GM18499 (cell line): ENCODE data around the gene SLC25A6.
"Not testable (repeated sequence)": the region's sequence is repeated elsewhere in the genome, so short reads cannot be mapped to it uniquely, and the experiment has no call there.

ENCODE experiments used
- ATAC-seq: cut with Tn5 transposase; IDR thresholded peaks from one replicate; pipeline ENCODE4 v1.9.1; 2021; ENCODE audit warnings: moderate number of reproducible peaks; ENCODE audit not compliant: insufficient read depth, unreplicated experiment

Gene SLC25A6

DNA sequence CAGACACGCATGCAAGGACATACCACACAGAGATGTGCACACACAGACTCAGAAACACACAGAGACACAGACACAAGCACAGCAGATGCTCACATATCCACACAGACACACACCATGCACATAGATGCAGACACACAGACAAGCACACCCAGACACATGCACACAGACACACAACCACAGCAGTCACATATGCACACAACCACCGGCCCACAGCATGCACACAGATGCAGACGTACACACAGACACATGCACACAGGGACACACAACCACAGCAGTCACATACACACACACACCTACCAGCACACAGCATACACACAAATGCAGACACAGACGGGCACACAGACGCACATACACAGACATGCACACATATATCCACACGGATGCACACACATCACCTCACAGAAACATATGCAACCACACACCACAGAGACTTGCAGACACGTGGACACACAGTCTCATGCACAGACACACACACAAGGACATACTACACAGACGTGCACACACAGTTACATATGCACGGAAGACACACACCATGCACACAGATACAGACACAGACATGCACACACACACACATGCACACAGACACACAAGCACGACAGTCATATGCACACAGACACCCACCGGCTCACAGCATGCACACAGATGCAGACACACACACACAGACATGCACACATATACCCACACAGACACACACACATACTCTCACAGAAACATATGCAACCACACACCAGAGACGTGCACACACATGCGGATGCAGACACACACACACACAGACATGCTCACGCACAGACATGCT, 25.2 kb upstream of the SLC25A6 start:
- ATAC-seq, result no peak

DNA sequence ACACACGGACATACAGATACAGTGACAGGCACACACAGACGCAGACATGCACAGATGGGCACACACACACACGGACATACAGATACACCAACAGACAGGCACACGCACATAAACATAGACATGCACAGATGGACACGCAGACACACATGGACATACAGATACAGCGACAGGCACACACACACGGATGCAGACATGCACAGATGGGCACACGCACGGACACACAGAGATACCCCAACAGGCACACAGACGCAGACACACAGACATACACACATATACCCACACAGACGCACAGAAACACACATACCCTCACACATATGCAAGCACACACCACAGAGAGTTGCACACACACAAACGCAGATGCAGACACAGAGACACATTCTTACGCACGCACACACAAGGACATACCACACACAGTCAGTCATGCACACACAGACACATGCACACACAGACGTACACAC, 24.4 kb upstream of the SLC25A6 start:
- ATAC-seq, result no peak

DNA sequence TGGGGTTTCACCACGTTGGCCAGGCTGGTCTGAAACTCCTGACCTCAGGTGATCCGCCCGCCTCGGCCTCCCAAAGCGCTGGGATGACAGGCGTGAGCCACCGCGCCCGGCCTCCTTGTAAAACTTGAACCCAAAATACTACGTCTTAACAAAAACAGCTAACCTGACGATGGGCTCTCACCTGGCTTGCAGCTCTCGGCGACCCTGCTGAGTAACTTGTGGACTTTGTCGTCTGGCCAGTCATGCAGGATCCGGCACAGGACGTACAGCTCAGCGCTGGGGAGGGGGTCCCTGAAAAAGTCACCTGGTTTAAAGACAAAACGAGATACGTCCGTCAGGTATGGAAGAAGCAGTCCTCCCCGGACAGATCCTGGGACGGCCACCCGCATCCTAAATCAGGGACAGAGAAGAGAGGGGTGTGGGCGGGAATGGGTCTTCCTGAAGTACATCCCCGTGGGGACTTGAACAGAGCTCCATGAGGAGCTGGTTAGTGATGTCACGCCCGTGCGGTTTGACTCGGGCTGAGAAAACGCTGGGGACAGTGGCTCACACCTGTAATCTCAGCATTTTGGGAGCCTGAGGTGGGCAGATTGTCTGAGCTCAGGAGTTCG, 20.7 kb upstream of the SLC25A6 start:
- ATAC-seq, result no peak

DNA sequence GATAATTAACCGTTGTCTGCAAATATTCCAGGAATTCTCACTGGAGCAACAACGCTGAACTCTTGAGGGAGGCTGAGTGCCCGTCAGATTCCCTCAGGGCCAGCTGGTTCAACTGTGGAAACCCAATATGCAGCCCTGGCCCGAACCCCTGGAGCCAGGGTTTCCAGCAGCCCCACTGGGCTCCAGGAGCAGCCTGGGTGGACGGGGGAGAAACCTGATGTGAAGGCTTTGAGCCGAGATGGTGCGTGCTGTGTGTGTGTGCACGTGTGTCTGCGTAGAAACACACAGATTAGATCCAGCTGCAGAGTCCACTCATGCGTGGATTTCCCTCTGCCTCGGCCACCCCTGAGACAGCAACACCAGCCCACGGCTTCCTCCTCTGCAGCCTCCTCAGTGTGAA, 19.4 kb upstream of the SLC25A6 start:
- ATAC-seq, result no peak

DNA sequence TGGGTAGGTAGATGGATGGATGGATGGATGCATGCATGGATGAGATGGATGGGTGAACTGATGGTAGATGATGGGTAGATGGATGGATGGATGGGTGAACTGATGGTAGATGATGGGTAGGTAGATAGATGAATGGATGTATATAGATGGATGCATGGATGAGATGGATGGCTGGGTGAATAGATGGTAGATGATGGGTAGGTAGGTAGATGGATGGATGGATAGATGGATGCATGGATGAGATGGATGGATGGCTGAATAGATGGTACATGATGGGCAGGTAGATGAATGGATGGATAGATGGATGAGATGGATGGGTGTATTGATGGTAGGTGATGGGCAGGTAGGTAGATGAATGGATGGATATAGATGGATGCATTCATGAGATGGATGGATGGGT, 15.1 kb upstream of the SLC25A6 start:
- ATAC-seq, result no peak

DNA sequence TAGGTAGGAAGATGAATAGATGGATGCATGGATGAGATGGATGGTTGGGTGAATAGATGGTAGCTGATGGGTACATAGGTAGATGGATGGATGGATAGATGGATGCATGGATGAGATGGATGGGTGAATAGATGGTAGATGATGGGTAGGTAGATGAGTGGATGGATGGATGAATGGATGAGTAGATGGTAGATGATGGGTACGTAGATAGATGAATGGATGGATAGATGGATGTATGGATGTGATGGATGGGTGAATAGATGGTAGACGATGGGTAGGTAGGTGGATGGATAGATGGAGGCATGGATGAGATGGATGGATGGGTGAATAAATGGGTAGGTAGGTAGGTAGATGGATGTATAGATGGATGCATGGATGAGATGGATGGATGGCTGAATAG, 13.9 kb upstream of the SLC25A6 start:
- ATAC-seq, result not testable (repeated sequence)

DNA sequence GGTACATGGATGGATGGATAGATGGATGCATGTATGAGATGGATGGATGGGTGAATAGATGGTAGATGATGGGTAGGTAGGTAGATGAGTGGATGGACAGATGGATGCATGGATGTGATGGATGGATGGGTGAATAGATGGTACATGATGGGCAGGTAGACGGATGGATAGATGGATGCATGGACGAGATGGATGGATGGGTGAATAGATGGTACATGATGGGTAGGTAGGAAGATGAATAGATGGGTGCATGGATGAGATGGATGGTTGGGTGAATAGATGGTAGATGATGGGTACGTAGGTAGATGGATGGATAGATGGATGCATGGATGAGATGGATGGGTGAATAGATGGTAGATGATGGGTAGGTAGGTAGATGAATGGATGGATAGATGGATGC, 12.0 kb upstream of the SLC25A6 start:
- not testable (repeated sequence) for ATAC-seq

DNA sequence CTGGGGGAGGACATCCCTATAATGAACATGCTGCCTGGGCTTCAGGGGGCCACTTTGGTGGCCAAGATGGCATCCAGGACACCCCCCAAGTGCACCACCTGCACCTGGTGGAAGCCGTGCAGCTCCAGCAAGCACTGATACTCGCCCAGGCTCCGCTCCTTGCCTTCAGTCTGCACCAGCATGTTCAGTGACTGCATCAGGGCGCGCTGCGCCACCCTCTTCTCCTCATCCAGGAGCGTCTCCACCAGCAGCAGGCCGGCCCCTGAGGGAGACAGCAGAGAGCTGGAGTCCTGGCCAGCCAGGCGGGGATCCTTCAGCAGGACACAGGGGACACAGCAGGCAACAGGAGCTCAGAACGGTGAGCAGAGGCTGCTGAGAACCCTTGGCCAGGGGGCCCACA, 11.3 kb upstream of the SLC25A6 start:
- ATAC-seq, result no peak

DNA sequence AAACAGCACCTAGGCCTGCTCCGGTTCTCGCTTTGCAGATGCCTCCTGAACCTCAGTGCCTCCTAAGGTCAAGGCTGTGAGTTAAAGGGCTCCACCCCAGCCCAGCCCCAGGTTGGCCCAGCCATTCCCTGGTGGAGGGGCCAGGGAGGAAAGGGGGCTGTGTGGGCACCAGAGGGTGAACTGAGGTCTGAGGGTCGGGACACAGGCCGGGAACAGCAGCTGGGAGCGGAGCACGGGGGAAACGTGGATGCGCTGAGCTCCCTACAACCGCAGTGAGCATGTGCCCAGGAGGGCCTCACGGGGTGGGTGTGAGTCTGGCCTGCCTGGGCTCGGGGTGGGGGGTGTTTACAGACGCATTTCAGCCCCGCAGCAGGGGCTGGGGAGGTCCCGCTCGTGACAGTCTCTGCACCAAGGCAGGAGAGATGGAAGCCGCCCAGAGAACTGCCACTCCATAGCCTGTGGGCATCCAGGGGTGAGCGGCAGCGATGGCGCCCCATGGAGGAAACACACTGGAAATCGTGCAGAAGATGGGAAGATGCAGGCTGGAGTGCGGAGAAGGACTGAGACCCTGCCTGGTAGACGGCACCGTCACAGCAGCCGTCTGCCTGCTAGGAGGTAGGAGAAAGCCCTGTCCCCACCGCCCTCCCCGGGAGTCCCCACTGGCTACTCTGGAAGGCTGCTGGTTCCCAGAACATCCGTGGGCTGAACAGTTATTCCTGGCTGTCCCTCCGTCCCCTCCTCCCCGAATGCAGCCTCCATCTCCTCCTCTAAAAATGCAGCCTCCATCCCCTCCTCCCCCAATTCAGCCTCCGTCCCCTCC, 9.9 kb upstream of the SLC25A6 start:
- ATAC-seq, result no peak

DNA sequence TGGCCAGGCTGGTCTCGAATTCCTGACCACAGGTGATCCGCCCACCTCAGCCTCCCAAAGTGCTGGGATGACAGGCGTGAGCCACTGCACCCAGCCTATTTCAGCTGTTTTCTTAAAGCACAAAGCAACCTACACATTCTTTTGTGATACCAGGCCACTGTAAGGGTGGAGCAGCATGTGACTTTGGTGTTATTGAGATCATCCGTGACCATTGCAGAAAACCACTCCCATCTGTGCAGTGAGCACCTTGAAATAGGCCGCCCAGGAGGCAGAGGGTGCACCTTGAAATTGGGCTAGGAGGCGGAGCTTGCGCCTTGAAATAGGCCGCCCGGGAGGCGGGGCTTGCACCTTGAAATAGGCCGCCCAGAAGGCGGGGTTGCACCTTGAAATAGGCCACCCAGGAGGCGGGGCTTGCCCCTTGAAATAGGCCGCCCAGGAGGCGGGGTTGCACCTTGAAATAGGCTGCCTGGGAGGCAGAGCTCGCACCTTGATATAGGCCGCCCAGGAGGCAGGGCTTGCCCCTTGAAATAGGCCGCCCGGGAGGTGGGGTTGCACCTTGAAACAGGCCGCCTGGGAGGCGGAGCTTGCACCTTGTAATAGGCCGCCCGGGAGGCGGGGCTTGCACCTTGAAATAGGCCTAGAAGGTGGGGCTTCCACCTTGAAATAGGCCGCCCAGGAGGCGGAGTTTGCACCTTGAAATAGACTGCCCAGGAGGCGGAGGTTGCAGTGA, 9.0 kb upstream of the SLC25A6 start:
- no peak for ATAC-seq

DNA sequence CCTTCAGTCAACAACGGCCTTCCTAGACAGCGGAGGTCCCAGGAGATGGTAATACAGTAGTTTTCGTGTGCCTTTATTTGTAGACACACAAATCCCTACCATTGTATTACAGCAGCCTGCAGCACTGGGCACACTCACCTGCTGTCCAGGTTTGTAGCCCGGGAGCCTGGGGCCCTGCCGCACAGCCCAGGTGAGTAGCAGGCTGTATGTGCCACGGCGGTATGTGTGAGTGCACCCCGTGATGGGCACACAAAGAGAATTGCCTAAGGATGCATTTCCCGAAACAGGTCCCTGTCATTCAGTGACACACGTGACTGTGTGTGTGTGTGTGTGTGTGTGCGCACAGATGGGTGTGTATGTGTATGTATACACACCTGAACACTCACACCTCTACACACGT, 8.1 kb upstream of the SLC25A6 start:
- no peak for ATAC-seq

DNA sequence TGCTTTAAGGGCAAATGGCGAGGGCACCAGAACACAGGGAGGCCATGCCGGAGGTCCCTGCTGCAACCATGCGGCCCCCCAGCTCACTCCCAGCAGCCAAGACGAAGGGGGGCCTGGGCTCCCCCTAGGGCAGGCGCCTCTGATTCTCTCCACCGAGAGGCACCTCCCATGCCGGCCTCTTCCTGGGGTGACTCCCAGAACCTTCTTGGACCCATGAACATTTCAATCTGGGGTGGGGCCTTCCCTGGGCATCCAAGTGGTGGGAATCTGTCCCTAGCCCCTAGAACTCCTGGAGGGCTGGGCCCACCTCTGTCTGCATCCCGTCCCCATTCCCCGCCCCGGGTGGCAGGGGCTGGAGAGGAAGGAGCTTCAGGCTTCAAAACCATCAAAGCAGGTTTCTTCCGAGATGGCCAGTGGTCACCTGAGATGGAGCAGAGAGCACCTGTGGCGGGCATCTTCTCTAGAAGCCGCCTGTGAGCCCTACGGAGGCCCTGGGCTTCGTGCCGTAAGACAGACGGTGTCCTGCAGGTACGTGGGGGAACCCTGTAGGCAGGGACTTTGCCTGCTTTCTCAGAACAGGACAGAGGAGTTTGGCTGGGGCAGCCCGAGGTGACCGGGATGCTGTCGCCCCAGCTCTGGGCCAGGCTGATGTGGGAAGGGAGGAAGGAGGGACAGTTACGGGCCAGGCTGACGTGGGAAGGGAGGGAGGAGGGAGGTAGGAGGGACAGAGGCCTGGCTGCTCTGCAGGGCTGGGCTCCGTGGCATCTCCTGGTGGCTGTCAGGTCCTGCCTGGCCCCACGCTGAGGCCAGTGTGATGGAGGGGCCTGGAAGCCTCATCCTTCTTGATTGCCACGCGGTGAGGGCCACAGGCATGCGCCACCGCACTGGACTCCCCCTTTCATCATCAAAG, 6.8 kb upstream of the SLC25A6 start:
- no peak for ATAC-seq

DNA sequence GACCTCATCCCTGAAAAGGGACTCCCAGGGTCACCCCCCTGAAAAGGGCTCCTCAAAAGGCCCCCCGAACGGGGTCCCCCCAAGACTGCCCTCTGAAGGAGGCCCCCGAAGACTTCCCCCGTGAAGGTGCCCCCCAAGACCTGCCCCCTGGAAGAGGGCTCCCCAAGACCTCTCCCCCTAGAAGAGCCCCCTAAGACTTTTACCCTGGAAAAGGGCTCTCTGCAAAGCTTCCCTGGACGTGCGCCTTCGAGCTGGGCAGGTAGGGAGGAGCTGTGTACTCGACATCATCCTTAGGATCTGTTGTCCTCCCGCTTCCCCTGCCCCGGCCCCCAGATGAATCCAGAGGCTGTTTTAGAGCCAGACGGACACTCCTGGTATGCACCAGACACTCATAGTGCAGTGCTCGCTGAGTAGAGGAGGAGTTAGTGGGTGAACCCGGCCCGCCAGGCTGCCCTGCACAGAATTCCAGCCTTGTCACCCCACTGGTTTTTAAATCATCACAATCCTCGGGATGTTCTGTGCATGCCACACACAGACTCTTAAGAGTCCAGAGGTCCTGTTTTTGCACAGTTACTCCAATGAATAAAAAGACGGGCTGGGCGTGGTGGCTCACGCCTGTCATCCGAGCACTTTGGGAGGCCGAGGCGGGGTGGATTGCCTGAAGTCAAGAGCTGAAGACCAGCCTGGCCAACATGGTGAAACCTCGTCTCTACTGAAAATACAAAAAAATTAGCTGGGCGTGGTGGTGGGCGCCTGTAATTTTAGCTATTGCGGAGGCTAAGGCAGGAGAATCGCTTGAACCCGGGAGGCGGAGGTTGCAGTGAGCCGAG, 5.7 kb upstream of the SLC25A6 start:
- ATAC-seq, result no peak

DNA sequence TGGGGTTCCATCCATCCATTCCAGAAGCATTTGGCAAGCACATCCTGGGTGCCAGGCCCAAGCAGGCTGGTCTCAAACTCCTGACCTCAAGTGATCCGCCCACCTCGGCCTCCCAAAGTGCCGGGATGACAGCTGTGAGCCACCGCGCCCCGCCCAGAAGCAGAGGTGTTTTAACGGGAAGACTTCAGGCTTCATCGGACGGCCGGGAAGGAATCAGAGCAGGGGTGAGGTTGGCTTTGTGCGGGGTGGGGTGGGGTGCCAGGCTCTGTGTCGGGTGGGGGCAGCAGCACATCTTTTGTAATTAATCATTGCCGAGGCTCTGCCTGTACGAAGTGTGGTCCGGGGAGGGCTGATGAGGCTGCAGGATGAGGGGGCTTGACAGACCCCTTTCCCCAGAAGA, 5.1 kb upstream of the SLC25A6 start:
- ATAC-seq, result no peak

DNA sequence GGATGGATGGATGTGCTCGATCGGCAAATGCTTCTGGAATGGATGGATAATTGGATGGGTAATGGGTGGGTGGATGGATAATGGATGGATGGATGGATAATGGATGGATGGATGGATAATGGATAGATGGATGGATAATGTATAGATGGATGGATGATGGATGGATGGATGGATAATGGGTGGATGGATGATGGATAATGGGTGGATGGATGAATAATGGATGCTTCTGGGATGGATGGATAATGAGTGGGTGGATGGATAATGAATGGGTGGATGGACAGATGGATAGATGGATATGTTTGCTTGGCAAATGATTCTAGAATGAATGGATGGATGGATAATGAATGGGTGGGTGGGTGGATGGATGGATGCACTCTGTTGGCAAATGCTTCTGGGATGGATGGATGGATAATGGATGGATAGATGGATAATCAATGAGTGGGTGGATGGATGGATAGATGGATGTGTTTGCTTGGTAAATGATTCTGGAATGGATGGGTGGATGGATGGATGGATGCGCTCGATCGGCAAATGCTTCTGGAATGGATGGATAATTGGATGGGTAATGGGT, 3.8 kb upstream of the SLC25A6 start:
- no peak for ATAC-seq

DNA sequence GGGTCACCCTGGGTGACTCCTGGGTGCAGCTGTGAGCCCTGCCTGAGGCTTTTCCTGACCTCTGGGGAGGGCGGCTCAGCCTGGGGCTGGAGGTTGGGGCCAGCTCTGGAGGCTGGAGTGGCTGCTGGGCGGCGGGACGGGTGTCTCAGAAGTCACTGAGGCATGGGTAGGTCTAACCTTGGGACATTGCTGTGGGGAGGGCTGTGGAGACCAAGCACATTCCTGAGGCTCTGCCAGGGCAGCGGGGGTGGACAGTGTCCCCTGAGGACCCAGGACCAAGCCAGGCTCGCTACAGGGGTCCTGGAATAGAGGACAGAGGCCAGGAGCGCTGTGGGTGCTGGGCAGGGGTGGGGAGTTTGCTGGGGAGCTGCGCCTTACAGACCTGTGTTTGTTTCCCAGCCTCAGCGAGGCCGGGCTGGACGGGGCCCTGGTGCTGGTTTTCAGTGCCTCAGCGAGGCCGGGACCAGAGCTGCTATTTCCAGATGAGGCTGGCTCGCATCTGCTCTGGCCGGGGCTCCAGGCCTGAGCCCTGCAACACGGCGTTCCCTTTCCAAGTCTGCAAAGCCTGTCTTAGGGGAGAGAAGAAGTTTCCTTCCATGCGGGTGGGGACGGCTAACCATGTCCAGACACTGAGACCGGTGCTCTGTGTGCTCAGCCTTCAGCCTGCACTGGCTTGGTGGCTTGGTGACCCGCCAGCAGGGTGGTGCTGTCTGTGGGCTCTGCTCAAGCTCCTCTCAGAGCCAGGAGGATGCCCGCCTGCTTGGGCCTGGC, 3.0 kb upstream of the SLC25A6 start:
- no peak for ATAC-seq

DNA sequence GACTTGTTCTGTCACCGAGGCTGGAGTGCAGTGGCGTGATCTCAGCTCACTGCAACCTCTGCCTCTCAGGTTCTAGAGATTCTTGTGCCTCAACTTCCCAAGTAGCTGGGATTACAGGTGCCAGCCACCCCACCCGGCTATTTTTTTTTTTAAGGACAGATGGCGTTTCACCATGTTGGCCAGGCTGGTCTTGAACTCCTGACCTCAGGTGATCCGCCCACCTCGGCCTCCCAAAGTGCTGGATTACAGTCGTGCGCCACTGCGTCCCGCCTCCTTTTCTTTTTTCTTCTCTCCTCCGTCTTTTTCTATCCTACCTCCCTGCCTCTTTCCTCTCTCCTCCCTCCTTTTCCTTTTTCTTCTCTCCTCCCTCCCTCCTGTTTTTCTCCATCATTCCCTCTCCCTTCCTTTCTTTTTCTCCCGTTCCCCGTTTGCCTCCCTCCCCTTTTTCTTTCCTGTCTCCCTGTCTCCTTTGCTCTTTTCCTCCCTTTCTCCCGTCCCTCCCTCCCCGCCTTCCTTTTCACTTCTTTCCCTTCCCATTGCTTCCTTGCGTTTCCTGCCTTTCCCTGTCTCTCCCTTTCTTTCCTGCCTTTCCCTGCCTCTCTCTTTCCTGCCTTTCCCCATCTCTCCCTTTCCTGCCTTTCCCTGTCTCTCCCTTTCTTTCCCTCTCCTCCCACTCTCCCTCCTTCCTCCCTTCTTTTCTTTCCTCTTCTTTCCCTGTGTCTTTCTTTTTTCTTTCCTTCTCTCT, 2.1 kb upstream of the SLC25A6 start:
- ATAC-seq, result no peak
